ENCODE measurements around the gene FKTN.

FKTN gene

GRCh38 chr9:105633411-105633810 is 75.5 kb downstream of the FKTN start:
- DNase-seq, result no peak

- no peak for DNase-seq
Observed at GRCh38 chr9:105636331-105636730, 78.4 kb downstream of the FKTN start.

GRCh38 chr9:105637787-105638395 is 80.0 kb downstream of the FKTN start:
- peak; percentile 20 for DNase-seq

- DNase-seq, result no peak
Observed at GRCh38 chr9:105639936-105640335, 82.0 kb downstream of the FKTN start.

- no peak for DNase-seq
Observed at GRCh38 chr9:105643795-105644194, 85.9 kb downstream of the FKTN start.

- DNase-seq, result no peak
Observed at GRCh38 chr9:105646879-105647594, 89.1 kb downstream of the FKTN start.

- peak; percentile 31 for DNase-seq
Observed at GRCh38 chr9:105647595-105648349, 89.8 kb downstream of the FKTN start.

GRCh38 chr9:105651806-105652205 is 93.9 kb downstream of the FKTN start:
- no peak for DNase-seq

- DNase-seq, result peak; percentile 53
Observed at GRCh38 chr9:105656131-105656921, 98.4 kb downstream of the FKTN start.

- no peak for DNase-seq
Observed at GRCh38 chr9:105658351-105658750, 100.4 kb downstream of the FKTN start.

- DNase-seq, result no peak
Observed at GRCh38 chr9:105661011-105661410, 103.1 kb downstream of the FKTN start.

GRCh38 chr9:105662184-105663104 is 104.5 kb downstream of the FKTN start, which contains the start of gene TAL2:
TSS of gene TAL2 (plus strand) at chr9:105662457. CDS start at chr9:105662497, 40 bp downstream.
- DNase-seq, result no peak

- DNase-seq, result no peak
Observed at GRCh38 chr9:105663914-105664313, 106.0 kb downstream of the FKTN start.

GRCh38 chr9:105667867-105668266 is 109.9 kb downstream of the FKTN start:
- no peak for DNase-seq

- no peak for DNase-seq
Observed at GRCh38 chr9:105670315-105670714, 112.4 kb downstream of the FKTN start.

GRCh38 chr9:105670775-105671174 is 112.8 kb downstream of the FKTN start:
- DNase-seq, result no peak

- DNase-seq, result peak; percentile 54
Observed at GRCh38 chr9:105672711-105673234, 114.8 kb downstream of the FKTN start.

GRCh38 chr9:105673850-105674387 is 116.0 kb downstream of the FKTN start:
- DNase-seq, result no peak

GRCh38 chr9:105676351-105676923 is 118.5 kb downstream of the FKTN start:
- no peak for DNase-seq

- no peak for DNase-seq
Observed at GRCh38 chr9:105678163-105678562, 120.2 kb downstream of the FKTN start.

GRCh38 chr9:105678781-105679180 is 120.8 kb downstream of the FKTN start:
- no peak for DNase-seq
